ENCODE results near the gene RUNX1.

RUNX1 gene

DNA sequence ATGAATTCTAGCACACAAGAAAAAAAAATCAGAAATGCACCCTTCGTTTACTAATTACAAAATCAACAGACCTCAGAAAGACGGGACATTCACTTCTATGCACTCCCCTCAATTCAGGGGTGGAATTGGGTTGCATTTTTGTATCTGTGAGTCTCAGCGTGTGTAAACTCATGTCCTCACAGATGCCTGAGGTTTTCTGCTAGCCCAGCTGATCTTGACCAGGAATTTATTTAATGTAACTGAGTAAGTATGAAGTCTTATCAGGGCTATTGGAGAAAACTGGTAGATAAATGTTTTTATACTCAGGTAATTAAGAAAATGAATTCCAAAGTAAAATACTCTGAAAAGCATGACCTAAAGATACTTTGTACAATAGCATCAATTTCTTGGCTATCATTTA is 167.7 kb downstream of the RUNX1 start:
- TF ChIP-seq, protein P1, sequence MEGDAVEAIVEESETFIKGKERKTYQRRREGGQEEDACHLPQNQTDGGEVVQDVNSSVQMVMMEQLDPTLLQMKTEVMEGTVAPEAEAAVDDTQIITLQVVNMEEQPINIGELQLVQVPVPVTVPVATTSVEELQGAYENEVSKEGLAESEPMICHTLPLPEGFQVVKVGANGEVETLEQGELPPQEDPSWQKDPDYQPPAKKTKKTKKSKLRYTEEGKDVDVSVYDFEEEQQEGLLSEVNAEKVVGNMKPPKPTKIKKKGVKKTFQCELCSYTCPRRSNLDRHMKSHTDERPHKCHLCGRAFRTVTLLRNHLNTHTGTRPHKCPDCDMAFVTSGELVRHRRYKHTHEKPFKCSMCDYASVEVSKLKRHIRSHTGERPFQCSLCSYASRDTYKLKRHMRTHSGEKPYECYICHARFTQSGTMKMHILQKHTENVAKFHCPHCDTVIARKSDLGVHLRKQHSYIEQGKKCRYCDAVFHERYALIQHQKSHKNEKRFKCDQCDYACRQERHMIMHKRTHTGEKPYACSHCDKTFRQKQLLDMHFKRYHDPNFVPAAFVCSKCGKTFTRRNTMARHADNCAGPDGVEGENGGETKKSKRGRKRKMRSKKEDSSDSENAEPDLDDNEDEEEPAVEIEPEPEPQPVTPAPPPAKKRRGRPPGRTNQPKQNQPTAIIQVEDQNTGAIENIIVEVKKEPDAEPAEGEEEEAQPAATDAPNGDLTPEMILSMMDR (IDR thresholded peaks at IDR 0.05), result no peak

DNA sequence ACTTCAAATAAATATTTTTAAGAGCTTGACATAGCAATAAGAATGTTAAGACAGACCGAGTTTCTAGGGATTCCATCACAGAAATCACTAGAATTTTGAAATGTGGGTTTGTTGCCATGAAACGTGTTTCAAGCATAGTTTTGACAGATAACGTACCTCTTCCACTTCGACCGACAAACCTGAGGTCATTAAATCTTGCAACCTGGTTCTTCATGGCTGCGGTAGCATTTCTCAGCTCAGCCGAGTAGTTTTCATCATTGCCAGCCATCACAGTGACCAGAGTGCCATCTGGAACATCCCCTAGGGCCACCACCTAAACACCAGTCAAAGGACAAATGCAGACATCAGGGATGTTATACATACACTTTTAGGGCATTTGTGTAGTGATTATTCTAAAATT is 168.7 kb downstream of the RUNX1 start:
- TF ChIP-seq, protein P1 (IDR thresholded peaks at IDR 0.05), result no peak

DNA sequence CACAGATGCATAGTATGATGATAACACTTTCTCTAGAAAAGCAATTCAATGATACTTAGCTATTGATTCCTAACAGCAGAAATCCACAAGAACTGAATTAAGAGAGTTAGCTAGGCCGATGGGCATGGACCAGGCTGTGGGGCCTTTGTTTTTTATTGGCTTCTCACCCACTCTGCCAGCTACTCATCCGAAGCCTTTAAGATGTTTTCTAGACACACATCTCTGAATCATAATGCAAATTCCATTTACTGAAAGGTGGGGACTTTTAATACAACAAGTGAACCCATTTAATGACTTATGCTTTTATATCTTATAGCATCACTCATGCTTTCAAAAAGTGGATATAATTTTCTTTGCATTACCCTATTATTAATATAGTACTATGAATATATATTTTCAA is 170.2 kb downstream of the RUNX1 start:
- TF ChIP-seq, protein P1 (IDR thresholded peaks at IDR 0.05), result no peak

DNA sequence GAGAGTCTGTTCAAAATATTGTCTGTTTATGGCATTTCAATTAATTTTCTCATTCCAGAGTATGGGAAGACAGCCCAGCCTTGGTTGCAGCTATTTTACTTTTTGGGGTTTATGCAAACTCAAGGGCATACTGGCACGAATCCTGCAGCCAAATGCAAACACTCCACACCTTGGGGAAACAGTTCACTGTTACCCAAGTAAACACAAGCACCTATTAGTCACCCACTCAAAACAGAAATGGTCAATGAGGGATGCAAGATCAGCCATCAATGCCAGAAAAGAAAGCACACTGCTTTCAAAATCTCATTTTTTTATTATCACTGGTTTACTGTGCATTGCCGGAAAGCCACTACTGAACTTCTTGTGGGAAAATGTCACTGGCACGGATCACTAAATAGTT is 170.6 kb downstream of the RUNX1 start:
- TF ChIP-seq, protein P1 (IDR thresholded peaks at IDR 0.05), result no peak

DNA sequence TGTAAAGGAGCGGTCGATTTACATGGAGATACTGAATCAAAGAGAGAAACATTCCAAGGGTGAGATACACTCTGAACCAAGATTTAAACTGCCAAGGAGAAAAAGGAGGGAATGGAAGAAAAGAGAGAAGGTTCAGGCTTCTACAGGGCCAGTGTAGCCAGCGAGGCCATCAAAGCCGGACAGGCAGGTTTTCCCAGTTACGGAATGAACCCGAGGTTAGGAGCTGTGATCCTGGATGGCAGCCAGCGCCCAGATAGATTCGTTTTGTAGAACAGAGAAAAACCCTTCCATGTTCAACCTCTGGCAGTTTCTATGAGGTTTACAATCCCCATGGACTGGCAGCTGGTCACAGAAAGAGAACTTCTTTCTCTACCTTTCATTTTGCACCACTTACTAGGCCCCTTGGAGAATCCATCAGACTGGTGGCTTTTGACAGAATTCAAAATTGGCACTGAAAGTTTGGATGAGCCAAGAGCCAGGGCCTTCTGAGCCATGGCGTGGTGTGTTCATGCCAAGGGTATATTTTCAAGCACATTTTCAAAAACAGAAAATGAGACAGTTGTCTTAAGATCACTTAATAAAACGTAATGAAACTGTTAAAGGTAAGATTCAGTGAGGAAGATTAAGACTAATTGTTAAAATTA is 171.5 kb downstream of the RUNX1 start:
- TF ChIP-seq, protein P1 (IDR thresholded peaks at IDR 0.05), result no peak

DNA sequence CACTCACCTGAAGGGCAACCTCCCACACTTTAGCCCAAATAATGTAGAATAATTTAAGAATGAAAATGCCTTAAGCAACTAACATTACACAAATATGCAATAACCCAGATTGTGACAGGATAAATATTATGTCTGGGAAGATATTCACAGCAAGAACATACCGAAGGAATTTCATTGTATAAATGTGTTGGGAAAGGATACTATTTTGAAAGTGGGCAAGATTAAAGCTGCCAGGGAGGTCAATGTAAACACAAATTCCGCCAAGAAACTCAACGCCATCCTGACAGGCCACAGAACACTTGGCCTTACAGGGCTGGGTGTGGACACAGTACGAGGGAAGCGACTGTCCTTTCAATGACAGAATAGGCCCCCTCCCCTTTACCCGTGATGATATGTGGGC is 173.3 kb downstream of the RUNX1 start:
- TF ChIP-seq, protein P1 (IDR thresholded peaks at IDR 0.05), result no peak

DNA sequence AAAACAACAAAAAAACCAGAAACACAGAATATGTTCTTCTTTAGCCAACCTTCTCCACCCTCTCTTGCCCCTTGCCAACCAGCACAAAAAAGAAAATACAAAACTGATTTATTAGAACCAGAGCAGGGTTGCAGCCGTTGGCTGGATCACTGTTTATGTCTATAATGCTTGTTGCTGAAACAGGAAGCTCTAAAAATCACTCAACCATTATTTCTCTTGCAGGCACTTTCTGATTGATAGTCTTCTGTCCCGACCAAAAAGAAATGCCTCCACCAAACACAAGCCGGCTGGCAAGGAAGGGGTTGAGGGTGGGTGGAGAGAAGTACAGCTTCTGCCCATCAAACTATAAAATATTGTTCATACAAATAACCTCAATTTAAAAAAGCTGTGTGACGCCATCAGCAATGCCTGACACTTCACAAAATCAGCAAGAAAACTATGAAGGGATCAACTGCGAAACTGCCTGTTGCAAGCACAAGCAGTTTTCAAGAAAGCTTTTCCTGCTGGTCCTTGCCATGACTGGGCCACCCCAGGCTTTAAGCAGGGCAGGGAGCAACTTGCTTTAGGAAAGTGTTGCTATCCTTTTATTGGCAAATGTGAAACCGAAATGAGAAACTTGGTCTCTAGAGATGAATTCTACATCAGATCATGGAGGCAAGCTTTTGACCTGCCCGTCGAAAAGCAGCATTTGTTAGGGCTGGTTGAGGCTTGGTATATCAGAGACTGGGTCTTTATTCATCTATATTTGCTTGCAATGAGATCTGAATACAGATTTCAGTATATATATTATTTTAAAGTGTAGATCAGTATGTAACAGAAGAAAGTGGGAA is 174.2 kb downstream of the RUNX1 start:
- TF ChIP-seq, protein P1 (IDR thresholded peaks at IDR 0.05), result no peak

Data from LNCAP (cell line).